ENCODE measurements around the gene SSNA1. TPM values are rescaled to one million over a fixed set of nuclear protein-coding genes. Genes with fewer than 3 reads are reported as not detected.

Gene SSNA1
- total and polyA plus RNA-seq, 9 of the 15 experiments (the other 6 are each of a cell fraction or from before 2014, with no cell fraction given), result 1.9 to 130 (median 57.1) TPM

GRCh38 chr9:137227054-137227852, 38.8 kb downstream of the SSNA1 start, which contains the start of gene RNF224 (continued):
- no peak for TF ChIP-seq ZBTB43 (CRISPR knock-in tag; IDR thresholded peaks at IDR 0.05)
- TF ChIP-seq CBX2 (IDR thresholded peaks at IDR 0.05; ENCODE audit: insufficient read depth, low read length, poor library complexity, severe bottlenecking), result no peak
- TF ChIP-seq L3MBTL2 (IDR thresholded peaks at IDR 0.05), result peak; percentile 26; the same call in 1 of the 2 replicates
- TF ChIP-seq TRIM25 (IDR thresholded peaks at IDR 0.05; ENCODE audit: borderline replicate concordance), result no peak
- no peak for TF ChIP-seq XRCC3 (IDR thresholded peaks at IDR 0.05)
- TF ChIP-seq JUN (IDR thresholded peaks at IDR 0.05; ENCODE audit: borderline replicate concordance, low read depth, low read length), result 0 out of 2 replicates have a peak, but pooled peaks have one; percentile 8
- no peak for TF ChIP-seq JUN (CRISPR knock-in tag; IDR thresholded peaks at IDR 0.05; ENCODE audit: borderline replicate concordance)
- TF ChIP-seq RBFOX2 (IDR thresholded peaks at IDR 0.05; ENCODE audit: low read depth, low read length), result 0 out of 2 replicates have a peak, but pooled peaks have one; percentile 36
- no peak for TF ChIP-seq HDAC3 (IDR thresholded peaks at IDR 0.05; ENCODE audit: borderline replicate concordance, partially characterized antibody)
- TF ChIP-seq STAT5B (CRISPR knock-in tag; IDR thresholded peaks at IDR 0.05), result no peak
- TF ChIP-seq IFI16 (CRISPR knock-in tag; IDR thresholded peaks at IDR 0.05), result no peak
- no peak for TF ChIP-seq TGIF2 (CRISPR knock-in tag; IDR thresholded peaks at IDR 0.05)
- no peak for TF ChIP-seq SREBF1 (IDR thresholded peaks at IDR 0.05; ENCODE audit: borderline replicate concordance, low read depth, low read length)
- TF ChIP-seq ZNF766 (CRISPR knock-in tag; conservative IDR thresholded peaks at IDR 0.05), result no peak
- peak; percentile 26; the same call in 1 of the 2 replicates for TF ChIP-seq ATF4 (CRISPR knock-in tag; IDR thresholded peaks at IDR 0.05)
- peak; percentile 53; the same call in 1 of the 2 replicates for TF ChIP-seq HDAC8 (tag; IDR thresholded peaks at IDR 0.05)
- TF ChIP-seq ZNF24 (IDR thresholded peaks at IDR 0.05), result peak; percentile 28; the same call in 1 of the 2 replicates
- no peak for TF ChIP-seq THRA (IDR thresholded peaks at IDR 0.05)
- no peak for TF ChIP-seq BRF2 (IDR thresholded peaks at IDR 0.05; ENCODE audit: borderline replicate concordance, insufficient read depth, insufficient read length)
- TF ChIP-seq CHD1 (IDR thresholded peaks at IDR 0.05; ENCODE audit: low read length), result no peak
- peak; percentile 96 to 98 for TF ChIP-seq RAD21 (CRISPR knock-in tag; conservative IDR thresholded peaks at IDR 0.05 in 1 of 2, IDR thresholded peaks at IDR 0.05 in 1 of 2)
